ENCODE results near the gene PHIP.
"Not testable (repeated sequence)": the region's sequence is repeated elsewhere in the genome, so short reads cannot be mapped to it uniquely, and the experiment has no call there.

PHIP gene

GRCh38 chr6:79078075-79078969 is at the start of gene PHIP:
TSS of gene PHIP (minus strand) at chr6:79078254. CDS start at chr6:79078068, 186 bp downstream.
- DNase-seq = peak; percentile 88

GRCh38 chr6:79127660-79128059 is 49.6 kb upstream of the PHIP start:
- DNase-seq = no peak

- DNase-seq = no peak
Measured at GRCh38 chr6:79119217-79119616, 41.2 kb upstream of the PHIP start.

- no peak for DNase-seq
Measured at GRCh38 chr6:79117752-79118151, 39.7 kb upstream of the PHIP start.

- DNase-seq = no peak
Measured at GRCh38 chr6:79115553-79116182, 37.6 kb upstream of the PHIP start.

GRCh38 chr6:79111549-79111948 is 33.5 kb upstream of the PHIP start:
- DNase-seq = no peak

GRCh38 chr6:79101164-79101563 is 23.1 kb upstream of the PHIP start:
- DNase-seq = no peak

GRCh38 chr6:79100304-79100703 is 22.2 kb upstream of the PHIP start:
- no peak for DNase-seq

- DNase-seq = no peak
Measured at GRCh38 chr6:79094938-79095337, 16.9 kb upstream of the PHIP start.

- not testable (repeated sequence) for DNase-seq
Measured at GRCh38 chr6:79091801-79092200, 13.7 kb upstream of the PHIP start.

GRCh38 chr6:79089552-79090404 is 11.7 kb upstream of the PHIP start:
- DNase-seq = no peak

- DNase-seq = no peak
Measured at GRCh38 chr6:79084693-79085092, 6.6 kb upstream of the PHIP start.

GRCh38 chr6:79082304-79082703 is 4.2 kb upstream of the PHIP start:
- no peak for DNase-seq

GRCh38 chr6:79081663-79082062 is 3.6 kb upstream of the PHIP start:
- DNase-seq = no peak

GRCh38 chr6:79079561-79080041 is 1.5 kb upstream of the PHIP start:
- DNase-seq = no peak

GRCh38 chr6:79077715-79078074 is 359 bp downstream of the PHIP start:
- no peak for DNase-seq

GRCh38 chr6:79076782-79077641 is 1.0 kb downstream of the PHIP start:
- peak; percentile 89 for DNase-seq

GRCh38 chr6:79076160-79076559 is 1.9 kb downstream of the PHIP start:
- DNase-seq = no peak

- no peak for DNase-seq
Measured at GRCh38 chr6:79073888-79074287, 4.2 kb downstream of the PHIP start.

GRCh38 chr6:79072640-79073181 is 5.3 kb downstream of the PHIP start:
- DNase-seq = no peak

GRCh38 chr6:79071547-79071946 is 6.5 kb downstream of the PHIP start:
- DNase-seq = no peak

All from activated effector memory CD4-positive, alpha-beta T cell treated with Interleukin-2 at 50 U/mL for 16 hours (primary cell).